HEK293T (cell line): ENCODE results near the gene FSHB.

Experiments used
- CTCF ChIA-PET: fragments of 350-600 bp; formaldehyde crosslinking; extraction: SDS; loops from one replicate; lab custom pipeline; 2021; ENCODE audit warnings: antibody characterized with exemption, inconsistent platforms; lab: Yijun Ruan, JAX
- POLR2A ChIA-PET: fragments of 350-600 bp; formaldehyde crosslinking; extraction: SDS; loops from one replicate; lab custom pipeline; 2020; ENCODE audit warnings: antibody characterized with exemption, inconsistent platforms; lab: Yijun Ruan, JAX
- DNase-seq: peaks from one replicate; pipeline ENCODE4 v3.0.0; 2012; ENCODE audit warnings: mixed read lengths; ENCODE audit errors: extremely low spot score
- ARNT ChIP-seq: fragments of 450-650 bp; IDR thresholded peaks from 2 replicates; pipeline ENCODE4 v1.6.1; 2017; ENCODE audit warnings: mild to moderate bottlenecking
- BHLHE40 ChIP-seq: fragments of 450-650 bp; IDR thresholded peaks from 2 replicates; pipeline ENCODE4 v1.6.1; 2016; ENCODE audit warnings: mild to moderate bottlenecking, moderate library complexity, borderline replicate concordance
- ELF4 ChIP-seq: fragments of 450-650 bp; IDR thresholded peaks from 2 replicates; pipeline ENCODE4 v1.6.1; 2017; ENCODE audit warnings: antibody characterized with exemption
- FOXA1 ChIP-seq: fragments of 450-650 bp; IDR thresholded peaks from 2 replicates; pipeline ENCODE4 v1.6.1; 2016; ENCODE audit warnings: mild to moderate bottlenecking
- FOXK2 ChIP-seq: fragments of 450-650 bp; IDR thresholded peaks from 2 replicates; pipeline ENCODE4 v1.6.1; 2016; ENCODE audit warnings: mild to moderate bottlenecking
- FOXM1 ChIP-seq: fragments of 450-650 bp; IDR thresholded peaks from 2 replicates; pipeline ENCODE4 v1.6.1; 2017; ENCODE audit warnings: mild to moderate bottlenecking, borderline replicate concordance
- HDGF ChIP-seq: fragments of 450-650 bp; IDR thresholded peaks from 2 replicates; pipeline ENCODE4 v1.6.1; 2017; ENCODE audit warnings: antibody characterized with exemption, borderline replicate concordance
- L3MBTL2 ChIP-seq: fragments of 450-650 bp; conservative IDR thresholded peaks from 2 replicates; pipeline ENCODE4 v1.6.1; 2016; ENCODE audit warnings: mild to moderate bottlenecking
- LEF1 ChIP-seq: fragments of 450-650 bp; IDR thresholded peaks from 2 replicates; pipeline ENCODE4 v1.6.1; 2017; ENCODE audit warnings: mild to moderate bottlenecking, borderline replicate concordance
- NFRKB ChIP-seq: fragments of 450-650 bp; IDR thresholded peaks from 2 replicates; pipeline ENCODE4 v1.6.1; 2016; ENCODE audit warnings: mild to moderate bottlenecking, moderate library complexity
- SUZ12 ChIP-seq: fragments of 450-650 bp; IDR thresholded peaks from 2 replicates; pipeline ENCODE4 v1.6.1; 2016; ENCODE audit warnings: mild to moderate bottlenecking
- TARDBP ChIP-seq: fragments of 450-650 bp; IDR thresholded peaks from 2 replicates; pipeline ENCODE4 v1.6.1; 2016
- ZNF384 ChIP-seq: fragments of 450-650 bp; IDR thresholded peaks from 2 replicates; pipeline ENCODE4 v1.6.1; 2016
- TF ChIP-seq, protein P1 (sequence below): fragments of 450-650 bp; IDR thresholded peaks from 2 replicates; pipeline ENCODE4 v1.6.1; 2016

The FSHB gene

DNA sequence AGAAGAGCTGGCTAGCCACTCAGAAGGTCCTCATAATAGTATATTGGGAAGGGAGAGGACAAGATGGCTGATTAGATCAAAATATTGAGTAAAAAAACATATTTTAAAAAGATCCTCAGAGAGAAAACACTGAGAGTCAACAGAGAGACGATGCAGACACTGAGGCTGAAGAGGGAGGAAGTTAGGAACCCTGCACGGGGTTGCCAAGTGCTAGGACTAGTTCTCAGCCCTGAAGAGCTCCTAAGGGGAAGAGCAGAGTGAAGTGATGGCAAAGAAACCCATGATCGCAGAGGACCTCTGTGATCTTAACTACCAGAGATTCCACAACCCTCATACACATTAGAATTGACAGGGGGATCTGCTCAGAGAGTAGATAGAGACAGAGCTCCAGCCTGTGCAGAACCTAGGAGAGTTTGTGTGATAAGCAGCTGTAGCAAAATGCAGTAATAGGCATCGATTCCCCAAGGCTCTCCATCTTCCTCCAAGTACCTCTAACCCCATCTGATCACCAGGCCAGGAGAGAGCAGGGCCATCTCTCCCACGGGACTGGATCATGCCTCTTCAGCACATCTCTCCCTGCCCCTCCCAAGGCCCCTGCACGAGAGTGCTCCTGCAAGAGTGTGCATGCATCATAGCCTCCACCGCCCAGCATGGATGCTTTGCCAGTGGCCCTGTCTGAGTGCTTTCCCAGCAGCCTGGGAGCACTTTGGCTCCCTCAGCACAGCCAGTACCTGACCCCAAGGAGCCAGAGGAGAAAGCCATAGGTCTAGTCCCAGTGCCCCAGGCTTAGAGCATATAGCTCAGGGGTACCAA lies 50.9 kb downstream of the FSHB start:
- no peak for DNase-seq
- ChIA-PET POLR2A (no interaction called here), CTCF (no interaction called here)
- TF ChIP-seq LEF1, result no peak
- TF ChIP-seq BHLHE40, result no peak
- TF ChIP-seq ARNT, result no peak
- TF ChIP-seq NFRKB, result no peak
- TF ChIP-seq L3MBTL2, result no peak
- TF ChIP-seq, protein P1, sequence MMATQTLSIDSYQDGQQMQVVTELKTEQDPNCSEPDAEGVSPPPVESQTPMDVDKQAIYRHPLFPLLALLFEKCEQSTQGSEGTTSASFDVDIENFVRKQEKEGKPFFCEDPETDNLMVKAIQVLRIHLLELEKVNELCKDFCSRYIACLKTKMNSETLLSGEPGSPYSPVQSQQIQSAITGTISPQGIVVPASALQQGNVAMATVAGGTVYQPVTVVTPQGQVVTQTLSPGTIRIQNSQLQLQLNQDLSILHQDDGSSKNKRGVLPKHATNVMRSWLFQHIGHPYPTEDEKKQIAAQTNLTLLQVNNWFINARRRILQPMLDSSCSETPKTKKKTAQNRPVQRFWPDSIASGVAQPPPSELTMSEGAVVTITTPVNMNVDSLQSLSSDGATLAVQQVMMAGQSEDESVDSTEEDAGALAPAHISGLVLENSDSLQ, result no peak
- TF ChIP-seq FOXM1, result no peak
- TF ChIP-seq SUZ12, result no peak

DNA sequence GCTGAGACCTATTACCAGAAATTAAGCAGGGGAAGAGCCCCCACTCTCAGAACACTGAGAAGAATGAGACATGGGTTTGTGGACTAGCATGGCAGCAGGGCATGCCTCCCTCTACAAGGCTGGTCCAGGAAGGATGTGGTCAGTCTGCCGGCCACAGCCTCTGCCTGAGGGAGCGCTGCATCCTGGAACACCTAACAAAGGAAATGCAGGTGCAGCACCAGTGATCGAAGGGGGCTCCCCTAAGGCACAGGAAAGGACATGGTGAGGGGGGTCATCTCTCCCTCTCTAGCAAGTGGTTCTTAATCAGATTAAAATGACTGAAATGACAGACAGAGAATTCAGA lies 51.4 kb downstream of the FSHB start:
- no peak for TF ChIP-seq TARDBP
- no peak for TF ChIP-seq LEF1
- no peak for TF ChIP-seq ZNF384
- TF ChIP-seq, protein P1, result no peak
- TF ChIP-seq BHLHE40, result no peak
- TF ChIP-seq FOXM1, result no peak
- no peak for TF ChIP-seq NFRKB
- TF ChIP-seq FOXK2, result no peak
- TF ChIP-seq HDGF, result no peak
- TF ChIP-seq FOXA1, result no peak
- TF ChIP-seq ELF4, result no peak
- DNase-seq, result no peak
- POLR2A ChIA-PET, result no interaction called here
- CTCF ChIA-PET, result no interaction called here
